Astrocyte of the spinal cord (primary cell): ENCODE results near the gene C11orf71.

Experiments used
- DNase-seq: peaks from one replicate; pipeline ENCODE4 v3.0.0; 2011; ENCODE audit warnings: low read depth, low spot score
- H3K4me3 ChIP-seq: 2 replicates; pipeline ENCODE4 v1.5.1; 2011; ENCODE audit warnings: low read depth, mild to moderate bottlenecking, low read length, moderate library complexity
- in situ Hi-C: cut with HindIII; loops from 2 replicates; pipeline ENCODE4 v1.10.0; 2017; ENCODE audit warnings: low sequenced_read_pairs
- TF ChIP-seq, protein P1 (sequence below): IDR thresholded peaks from 2 replicates; pipeline ENCODE4 v1.5.1; 2012; ENCODE audit warnings: low read depth, mild to moderate bottlenecking, low read length, inconsistent platforms

C11orf71 gene

DNA sequence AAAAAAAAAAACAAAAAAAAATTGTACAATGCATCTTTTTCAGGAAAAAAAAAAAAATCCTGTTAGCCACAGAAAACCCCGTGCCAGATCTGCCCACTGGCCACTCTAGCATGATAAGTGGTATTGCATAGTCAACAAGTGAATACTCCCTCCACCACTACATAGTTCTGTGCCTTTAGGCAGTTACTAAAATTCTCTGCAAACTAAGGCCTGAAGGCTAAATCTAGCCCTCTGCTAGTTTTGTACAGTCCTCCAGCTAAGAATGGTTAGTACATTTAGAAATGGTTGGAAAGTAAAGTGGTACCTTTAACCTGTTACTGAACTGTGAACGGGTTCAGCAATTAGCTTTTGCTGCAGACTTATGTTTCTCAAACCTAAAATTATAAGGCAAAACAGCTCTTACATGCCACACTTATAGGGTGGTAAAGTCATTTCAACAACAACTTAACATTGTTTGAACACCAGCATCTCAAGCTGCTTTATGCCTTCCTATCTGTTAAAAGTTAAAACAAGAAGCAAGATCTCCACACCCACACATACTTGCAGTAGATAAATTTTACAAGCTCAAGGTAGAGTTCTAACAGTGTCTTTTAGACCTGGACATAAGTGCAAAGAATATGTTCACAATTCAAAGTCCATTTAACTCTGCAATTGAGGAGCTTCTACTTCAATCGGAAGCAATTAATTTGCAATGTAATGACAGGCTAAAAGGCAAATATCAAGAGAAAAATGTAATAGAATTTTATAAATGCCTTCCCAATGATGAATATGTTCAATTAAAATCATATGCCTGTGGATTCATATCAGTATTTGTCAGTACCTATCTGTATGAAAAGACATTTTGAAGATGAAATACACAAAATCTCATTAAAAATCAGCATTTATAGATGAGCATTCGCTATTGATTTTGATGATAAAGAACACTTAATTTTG lies 7.3 kb downstream of the C11orf71 start:
- in situ Hi-C loops: no loop called here
- H3K4me3 ChIP-seq: no peak overlapping the region
- no peak for DNase-seq
- TF ChIP-seq, protein P1, sequence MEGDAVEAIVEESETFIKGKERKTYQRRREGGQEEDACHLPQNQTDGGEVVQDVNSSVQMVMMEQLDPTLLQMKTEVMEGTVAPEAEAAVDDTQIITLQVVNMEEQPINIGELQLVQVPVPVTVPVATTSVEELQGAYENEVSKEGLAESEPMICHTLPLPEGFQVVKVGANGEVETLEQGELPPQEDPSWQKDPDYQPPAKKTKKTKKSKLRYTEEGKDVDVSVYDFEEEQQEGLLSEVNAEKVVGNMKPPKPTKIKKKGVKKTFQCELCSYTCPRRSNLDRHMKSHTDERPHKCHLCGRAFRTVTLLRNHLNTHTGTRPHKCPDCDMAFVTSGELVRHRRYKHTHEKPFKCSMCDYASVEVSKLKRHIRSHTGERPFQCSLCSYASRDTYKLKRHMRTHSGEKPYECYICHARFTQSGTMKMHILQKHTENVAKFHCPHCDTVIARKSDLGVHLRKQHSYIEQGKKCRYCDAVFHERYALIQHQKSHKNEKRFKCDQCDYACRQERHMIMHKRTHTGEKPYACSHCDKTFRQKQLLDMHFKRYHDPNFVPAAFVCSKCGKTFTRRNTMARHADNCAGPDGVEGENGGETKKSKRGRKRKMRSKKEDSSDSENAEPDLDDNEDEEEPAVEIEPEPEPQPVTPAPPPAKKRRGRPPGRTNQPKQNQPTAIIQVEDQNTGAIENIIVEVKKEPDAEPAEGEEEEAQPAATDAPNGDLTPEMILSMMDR: no peak

DNA sequence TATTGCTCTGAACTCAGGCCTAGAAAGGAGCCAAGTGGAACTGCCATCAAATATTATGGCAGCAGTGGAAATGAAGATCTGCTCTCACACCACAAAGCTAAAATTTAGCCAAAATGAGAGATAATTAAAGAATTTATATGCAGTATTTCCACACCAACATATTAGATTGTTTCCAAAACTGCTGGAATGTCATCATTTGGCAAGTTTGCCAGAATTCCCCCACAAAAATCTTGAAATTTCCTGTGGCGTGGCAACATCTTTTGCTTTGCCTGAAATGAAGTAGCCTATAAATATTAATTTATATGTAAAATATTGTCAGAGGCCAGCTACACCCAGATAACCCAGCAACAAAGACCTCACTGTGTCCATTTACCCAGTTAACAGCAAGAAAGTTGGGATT lies 13.8 kb downstream of the C11orf71 start:
- TF ChIP-seq, protein P1: no peak
- in situ Hi-C loops: no loop called here
- no peak overlapping the region for H3K4me3 ChIP-seq
- no peak for DNase-seq

DNA sequence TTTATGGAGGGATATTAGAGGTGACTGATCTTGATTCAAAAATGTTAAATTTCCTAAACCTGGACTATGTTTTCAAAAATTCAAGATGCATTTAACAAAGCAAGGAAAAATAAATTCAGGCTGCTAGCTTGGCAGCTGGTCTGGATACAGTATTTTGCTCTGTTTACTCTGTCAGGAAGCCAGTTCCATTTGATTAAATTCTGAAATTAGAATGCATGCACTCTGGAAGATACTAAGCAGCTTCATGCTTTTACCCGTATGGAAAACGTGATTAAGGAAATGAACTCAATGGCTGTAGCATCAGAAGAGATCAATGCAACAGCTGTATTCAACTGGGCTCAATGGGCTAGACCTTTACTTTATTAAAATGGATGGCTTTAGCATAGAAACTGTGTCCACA lies 14.2 kb downstream of the C11orf71 start:
- in situ Hi-C loops: no loop called here
- TF ChIP-seq, protein P1: no peak
- no peak overlapping the region for H3K4me3 ChIP-seq
- DNase-seq: no peak

DNA sequence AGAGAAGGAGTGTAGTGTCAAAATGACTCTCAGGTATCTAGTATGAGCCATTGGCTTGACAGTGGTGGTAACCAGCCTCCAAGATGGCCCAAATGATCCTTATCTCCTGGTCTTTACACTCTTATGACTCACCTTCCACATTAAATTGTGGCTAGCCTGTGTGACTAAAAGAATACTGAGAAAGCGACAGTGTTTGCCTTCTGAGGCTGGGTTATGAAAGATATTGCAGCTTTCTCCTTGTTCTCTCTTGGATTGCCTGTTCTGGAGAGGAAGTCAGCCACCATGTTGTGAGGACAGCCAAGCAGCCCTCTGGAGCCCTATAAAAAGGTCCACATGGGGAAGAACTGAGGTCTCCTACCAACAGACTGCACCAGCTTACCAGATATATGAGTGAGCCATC lies 15.8 kb downstream of the C11orf71 start:
- TF ChIP-seq, protein P1: no peak
- in situ Hi-C loops: no loop called here
- DNase-seq: no peak
- no peak overlapping the region for H3K4me3 ChIP-seq

DNA sequence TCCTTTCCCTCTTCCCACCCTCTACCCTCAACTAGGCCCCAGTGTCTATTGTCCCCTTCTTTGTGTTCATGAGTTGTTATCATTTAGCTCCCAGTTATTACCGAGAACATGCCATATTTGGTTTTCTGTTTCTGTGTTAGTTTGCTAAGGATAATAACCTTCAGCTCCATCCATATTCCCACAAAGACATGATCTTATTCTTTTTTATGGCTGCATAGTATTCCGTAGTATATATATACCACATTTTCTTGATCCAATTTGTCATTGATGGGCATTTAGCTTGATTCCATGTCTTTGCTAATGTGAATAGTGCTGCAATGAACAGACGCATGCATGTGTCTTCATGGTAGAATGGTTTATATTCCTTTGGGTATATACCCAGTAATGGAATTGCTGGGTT lies 17.8 kb downstream of the C11orf71 start:
- in situ Hi-C loops: no loop called here
- no peak for DNase-seq
- no peak overlapping the region for H3K4me3 ChIP-seq
- TF ChIP-seq, protein P1: no peak

DNA sequence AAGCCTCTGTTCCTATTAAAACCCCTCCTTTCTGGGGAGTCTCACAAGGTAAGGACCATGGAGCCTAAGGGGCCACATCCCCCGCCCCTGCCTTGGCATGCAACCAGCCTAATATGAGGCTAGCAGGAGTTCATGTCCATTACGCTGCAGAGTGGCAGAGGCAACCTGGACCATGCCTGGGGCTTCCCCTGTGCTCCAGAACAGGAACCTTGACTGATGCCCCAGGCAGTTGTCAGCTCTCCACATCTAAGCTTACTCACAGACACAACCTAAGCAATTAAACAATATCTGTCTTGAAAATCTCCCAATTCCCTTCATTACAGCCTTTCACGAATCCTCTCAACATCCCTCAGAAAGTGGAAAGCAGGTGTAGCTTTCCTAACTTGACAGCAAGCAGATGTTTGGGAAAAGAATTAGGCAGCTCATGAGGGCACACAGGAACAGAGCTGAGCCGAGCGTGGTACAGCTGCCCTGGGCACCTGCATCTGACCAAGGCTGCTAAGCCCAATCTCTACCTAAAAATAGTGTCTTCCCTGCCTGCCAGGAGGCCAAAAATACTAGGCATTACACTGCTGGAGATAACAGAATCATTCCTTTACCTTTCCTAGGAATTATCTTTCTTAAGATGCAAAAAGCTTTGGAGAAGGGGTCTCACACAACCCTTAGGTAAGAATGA lies 20.8 kb downstream of the C11orf71 start:
- no peak overlapping the region for H3K4me3 ChIP-seq
- TF ChIP-seq, protein P1: no peak
- in situ Hi-C loops: no loop called here
- DNase-seq: no peak
